HL-60/S4 (cell line): ENCODE data around the gene R3HDM2.

Experiments used
- in situ Hi-C: fragments of 300-500 bp; cut with MboI; formaldehyde crosslinking; loops from 2 replicates; pipeline ENCODE4 v1.14.3; 2022; ENCODE audit warnings: low sequenced_read_pairs

Gene R3HDM2

GRCh38 chr12:57233357-57234232, 197.2 kb downstream of the R3HDM2 start:
- in situ Hi-C loops = no loop called here

- in situ Hi-C loops = no loop called here
Observed at GRCh38 chr12:57232156-57232756, 198.6 kb downstream of the R3HDM2 start.

- in situ Hi-C loops = no loop called here
Observed at GRCh38 chr12:57231276-57232021, 199.4 kb downstream of the R3HDM2 start.

GRCh38 chr12:57230381-57231155, 200.3 kb downstream of the R3HDM2 start:
- in situ Hi-C loops = no loop called here

GRCh38 chr12:57229634-57230380, 201.0 kb downstream of the R3HDM2 start, which contains the start of gene SHMT2:
SHMT2 (plus strand) TSS chr12:57229711; CDS start chr12:57229779, 68 bp downstream.
- in situ Hi-C loops = no loop called here

GRCh38 chr12:57229046-57229633, 201.7 kb downstream of the R3HDM2 start:
- in situ Hi-C loops = no loop called here

GRCh38 chr12:57227315-57228115, 203.3 kb downstream of the R3HDM2 start:
- in situ Hi-C loops = no loop called here

- in situ Hi-C loops = no loop called here
Observed at GRCh38 chr12:57226588-57227314, 204.1 kb downstream of the R3HDM2 start.

- in situ Hi-C loops = no loop called here
Observed at GRCh38 chr12:57225680-57226210, 205.1 kb downstream of the R3HDM2 start.

GRCh38 chr12:57224973-57225679, 205.7 kb downstream of the R3HDM2 start:
- in situ Hi-C loops = no loop called here

GRCh38 chr12:57224278-57224972, 206.4 kb downstream of the R3HDM2 start:
- in situ Hi-C loops = no loop called here

- in situ Hi-C loops = no loop called here
Observed at GRCh38 chr12:57223191-57224165, 207.4 kb downstream of the R3HDM2 start.

- in situ Hi-C loops = no loop called here
Observed at GRCh38 chr12:57222286-57223190, 208.3 kb downstream of the R3HDM2 start.

GRCh38 chr12:57221169-57221917, 209.5 kb downstream of the R3HDM2 start:
- in situ Hi-C loops = no loop called here
